NCI-H2171 (cell line): ENCODE results near the gene BEND3.
"Not testable (repeated sequence)": the region's sequence is repeated elsewhere in the genome, so short reads cannot be mapped to it uniquely, and the experiment has no call there.

Experiments
- DNase-seq: peaks from one replicate; lab custom pipeline; 2025; lab: John Stamatoyannopoulos, UW

Gene BEND3

GRCh38 chr6:107114926-107115694, at the start of gene BEND3:
TSS of gene BEND3 (minus strand) at chr6:107115515. CDS start at chr6:107099285, 16,230 bp downstream.
- DNase-seq = peak; percentile 66

- DNase-seq = not testable (repeated sequence)
Observed at GRCh38 chr6:107164299-107164698, 49.0 kb upstream of the BEND3 start.

GRCh38 chr6:107161521-107161920, 46.2 kb upstream of the BEND3 start:
- DNase-seq = no peak

GRCh38 chr6:107156617-107157016, 41.3 kb upstream of the BEND3 start:
- no peak for DNase-seq

- DNase-seq = no peak
Observed at GRCh38 chr6:107154801-107155160, 39.5 kb upstream of the BEND3 start.

- DNase-seq = no peak
Observed at GRCh38 chr6:107154131-107154800, 39.0 kb upstream of the BEND3 start.

- no peak for DNase-seq
Observed at GRCh38 chr6:107152638-107153430, 37.5 kb upstream of the BEND3 start.

GRCh38 chr6:107144666-107145065, 29.4 kb upstream of the BEND3 start:
- DNase-seq = peak; percentile 61

GRCh38 chr6:107144014-107144413, 28.7 kb upstream of the BEND3 start:
- no peak for DNase-seq

GRCh38 chr6:107140581-107140980, 25.3 kb upstream of the BEND3 start:
- no peak for DNase-seq

GRCh38 chr6:107136324-107136723, 21.0 kb upstream of the BEND3 start:
- DNase-seq = not testable (repeated sequence)

GRCh38 chr6:107135048-107135680, 19.8 kb upstream of the BEND3 start:
- DNase-seq = not testable (repeated sequence)

GRCh38 chr6:107132330-107132954, 17.1 kb upstream of the BEND3 start:
- peak; percentile 25 for DNase-seq

- no peak for DNase-seq
Observed at GRCh38 chr6:107129370-107129925, 14.1 kb upstream of the BEND3 start.

GRCh38 chr6:107128577-107128976, 13.3 kb upstream of the BEND3 start:
- no peak for DNase-seq

- no peak for DNase-seq
Observed at GRCh38 chr6:107128175-107128574, 12.9 kb upstream of the BEND3 start.

- no peak for DNase-seq
Observed at GRCh38 chr6:107125771-107126170, 10.5 kb upstream of the BEND3 start.

GRCh38 chr6:107124934-107125348, 9.6 kb upstream of the BEND3 start:
- no peak for DNase-seq

GRCh38 chr6:107123501-107123900, 8.2 kb upstream of the BEND3 start:
- no peak for DNase-seq

GRCh38 chr6:107122748-107123147, 7.4 kb upstream of the BEND3 start:
- DNase-seq = no peak

GRCh38 chr6:107121964-107122495, 6.7 kb upstream of the BEND3 start:
- DNase-seq = no peak
